Tibial nerve (tissue), 4 donors: ENCODE measurements around the gene FGD2. TPM values are rescaled to one million over a fixed set of nuclear protein-coding genes. Genes with fewer than 3 reads are reported as not detected.

Experiments
- DNase-seq, 2 donors: peaks; one replicate each; pipeline ENCODE4 v3.0.0-alpha.2; 2019; ENCODE audit warnings: low spot score in 2 of 2
- H3K27ac ChIP-seq, 4 donors: fragments of 200-600 bp; sonication (generic) in 3 of 4; one replicate each; pipeline ENCODE4 v1.5.1; 2017 to 2019; ENCODE audit warnings: mild to moderate bottlenecking in 1 of 4
- H3K27me3 ChIP-seq, 2 donors: fragments of 200-600 bp; sonication (generic) in 1 of 2; one replicate each; pipeline versions ENCODE4 v1.5.1 to v1.6.0; 2017 to 2019
- H3K36me3 ChIP-seq, 3 donors: fragments of 200-600 bp; sonication (generic); one replicate each; pipeline ENCODE4 v1.5.1; 2018 to 2019
- H3K4me1 ChIP-seq, 4 donors: fragments of 200-600 bp; sonication (generic) in 3 of 4; one replicate each; pipeline ENCODE4 v1.5.1; 2017 to 2019
- H3K4me3 ChIP-seq, 4 donors: fragments of 200-600 bp; sonication (generic) in 3 of 4; one replicate each; pipeline ENCODE4 v1.5.1; 2017 to 2019; ENCODE audit warnings: mild to moderate bottlenecking in 1 of 4, moderate library complexity in 1 of 4
- H3K9me3 ChIP-seq, 4 donors: fragments of 200-600 bp; sonication (generic) in 3 of 4; one replicate each; pipeline ENCODE4 v1.5.1; 2017 to 2019
- EP300 ChIP-seq, 2 donors: sonication (generic); formaldehyde crosslinking; IDR thresholded peaks; one replicate each; pipeline ENCODE4 v1.6.1; 2017; ENCODE audit warnings: antibody characterized with exemption in 2 of 2, mild to moderate bottlenecking in 1 of 2
- POLR2A ChIP-seq, 2 donors: fragments of 450-650 bp; IDR thresholded peaks; one replicate each; pipeline ENCODE4 v1.6.1; 2017; ENCODE audit warnings: antibody characterized with exemption in 2 of 2, mild to moderate bottlenecking in 2 of 2, moderate library complexity in 2 of 2
- WGBS, 2 donors: methylation state at CpG; one replicate each; pipeline ENCODE4 v1.1.5; 2018; 5-methylcytosine and 5-hydroxymethylcytosine counted together
- total RNA-seq, 4 donors: library from RNA; depleted of rRNA; stranded (reverse); fragments of >200 nt; gene quantifications; one replicate each; pipeline ENCODE4 v1.1.0, GENCODE V29; 2016
- TF ChIP-seq, protein P1 (sequence below), 5 experiments: fragments of 200-600 bp in 3 of 5; fragments of 450-650 bp in 2 of 5; sonication (generic) in 3 of 5; IDR thresholded peaks; one replicate each; pipeline ENCODE4 v1.5.1; 2016 to 2019; ENCODE audit warnings: antibody characterized with exemption in 5 of 5, mild to moderate bottlenecking in 3 of 5, moderate library complexity in 2 of 5

Gene FGD2
- total RNA-seq, 4 donors from 2014 or later = 40.9 to 182 (median 48.5) TPM

DNA sequence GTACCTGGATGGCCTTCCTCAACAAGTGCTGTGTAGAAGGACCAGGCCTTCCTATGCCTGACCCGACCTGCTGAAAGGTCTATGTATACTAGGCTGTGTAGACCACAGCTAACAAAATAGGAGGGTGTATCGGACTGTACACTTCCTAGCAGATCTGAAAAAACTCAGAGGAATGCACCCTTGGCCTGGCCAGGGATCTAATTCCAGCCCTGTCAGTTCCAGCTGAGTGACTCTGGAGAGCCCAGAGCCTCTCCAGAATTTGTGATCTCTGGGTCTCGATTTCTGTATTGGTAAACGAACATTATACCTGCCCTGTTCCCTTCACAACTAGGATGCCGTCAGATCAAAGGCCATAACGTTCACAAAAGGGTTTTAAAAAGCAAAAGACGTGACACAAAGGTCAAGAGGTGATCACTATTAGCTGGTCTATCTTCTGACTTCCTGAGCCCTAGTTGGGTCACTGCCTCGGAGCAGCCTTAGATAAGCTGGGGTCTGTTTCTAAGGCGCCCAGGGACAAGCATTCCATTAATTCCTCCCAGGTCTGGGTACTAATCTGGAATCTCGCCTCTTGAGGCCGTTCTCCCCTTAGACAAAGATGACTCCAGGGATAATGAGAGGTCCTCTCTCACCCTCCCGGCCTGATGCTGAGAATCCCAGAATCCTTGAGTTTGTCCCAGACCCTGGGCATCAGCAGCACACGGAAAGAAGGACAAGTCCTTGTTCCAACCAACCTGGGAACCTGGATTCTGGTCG lies 33.4 kb upstream of the FGD2 start:
- no peaks in the 10 kb centered on the region for H3K9me3 ChIP-seq
- TF ChIP-seq, protein P1, sequence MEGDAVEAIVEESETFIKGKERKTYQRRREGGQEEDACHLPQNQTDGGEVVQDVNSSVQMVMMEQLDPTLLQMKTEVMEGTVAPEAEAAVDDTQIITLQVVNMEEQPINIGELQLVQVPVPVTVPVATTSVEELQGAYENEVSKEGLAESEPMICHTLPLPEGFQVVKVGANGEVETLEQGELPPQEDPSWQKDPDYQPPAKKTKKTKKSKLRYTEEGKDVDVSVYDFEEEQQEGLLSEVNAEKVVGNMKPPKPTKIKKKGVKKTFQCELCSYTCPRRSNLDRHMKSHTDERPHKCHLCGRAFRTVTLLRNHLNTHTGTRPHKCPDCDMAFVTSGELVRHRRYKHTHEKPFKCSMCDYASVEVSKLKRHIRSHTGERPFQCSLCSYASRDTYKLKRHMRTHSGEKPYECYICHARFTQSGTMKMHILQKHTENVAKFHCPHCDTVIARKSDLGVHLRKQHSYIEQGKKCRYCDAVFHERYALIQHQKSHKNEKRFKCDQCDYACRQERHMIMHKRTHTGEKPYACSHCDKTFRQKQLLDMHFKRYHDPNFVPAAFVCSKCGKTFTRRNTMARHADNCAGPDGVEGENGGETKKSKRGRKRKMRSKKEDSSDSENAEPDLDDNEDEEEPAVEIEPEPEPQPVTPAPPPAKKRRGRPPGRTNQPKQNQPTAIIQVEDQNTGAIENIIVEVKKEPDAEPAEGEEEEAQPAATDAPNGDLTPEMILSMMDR (IDR thresholded peaks at IDR 0.05) = no peak
- TF ChIP-seq EP300 (IDR thresholded peaks at IDR 0.05) (no peak), POLR2A (IDR thresholded peaks at IDR 0.05) (no peak)
- H3K27me3 ChIP-seq = no peaks in the 10 kb centered on the region
- no peak for DNase-seq
- peak overlapping the region; percentile 14 to 79 (median 48) for H3K27ac ChIP-seq
- 83% methylated on average over 14 of the region's 14 CpGs for WGBS, 2 donors
- peaks cover 24 to 100% (median 52%) of the 10 kb centered on the region in 3 donors for H3K36me3 ChIP-seq
- peaks cover 0 to 67% (median 4%) of the 10 kb centered on the region in 4 donors for H3K4me1 ChIP-seq
- no peak overlapping the region for H3K4me3 ChIP-seq

DNA sequence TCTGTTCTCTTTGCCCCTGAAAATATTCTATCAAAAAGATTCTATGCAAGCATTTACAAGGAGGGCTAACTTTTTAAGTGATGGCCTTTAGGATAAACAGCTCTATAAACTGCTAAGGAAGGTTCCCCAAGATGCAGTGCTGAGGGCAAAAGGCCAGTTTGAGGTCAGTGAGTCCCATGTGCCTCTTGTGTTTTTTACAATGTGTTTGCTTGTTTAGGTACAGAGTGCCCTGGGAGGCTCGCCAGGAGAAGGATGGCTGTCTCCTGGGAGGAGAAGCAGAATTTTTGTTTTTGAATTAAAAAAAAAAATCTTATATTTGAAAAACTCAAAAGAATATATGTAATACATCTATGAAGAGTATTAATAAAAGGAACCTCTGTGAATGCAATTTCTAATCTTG lies 32.3 kb upstream of the FGD2 start:
- Histone ChIP-seq H3K4me3 (no peak overlapping the region), H3K4me1 (peaks cover 0 to 74% (median 4%) of the 10 kb centered on the region in 4 donors), H3K27me3 (no peaks in the 10 kb centered on the region), H3K27ac (peak overlapping the region in 2 of 4 donors; percentile 75 to 79), H3K9me3 (no peaks in the 10 kb centered on the region), H3K36me3 (peaks cover 24 to 100% (median 53%) of the 10 kb centered on the region in 3 donors)
- no peak for DNase-seq
- WGBS, 2 donors = 47 to 59% methylated on average over 1 of the region's 1 CpG
- no peak for TF ChIP-seq EP300 (IDR thresholded peaks at IDR 0.05)
- no peak for TF ChIP-seq POLR2A (IDR thresholded peaks at IDR 0.05)
- TF ChIP-seq, protein P1 (IDR thresholded peaks at IDR 0.05) = no peak

DNA sequence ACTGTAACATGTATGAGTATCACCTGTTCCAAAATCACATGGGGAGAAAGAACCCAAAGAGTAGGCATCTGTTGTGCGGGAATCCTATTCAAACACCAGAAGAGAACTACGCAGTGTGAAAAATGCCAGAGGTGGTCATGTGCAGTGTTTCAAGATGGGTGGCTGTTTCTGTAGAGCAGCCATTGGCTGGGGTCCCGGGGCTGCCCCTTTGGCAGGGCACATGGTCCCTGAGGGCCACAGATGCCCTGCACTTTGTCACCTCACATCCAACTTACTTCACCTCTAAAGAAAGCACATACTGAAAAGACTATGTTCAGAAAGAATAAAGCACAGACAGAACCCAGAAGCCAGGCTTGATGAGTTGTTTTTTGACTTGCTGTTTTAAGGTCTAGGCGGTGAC lies 31.8 kb upstream of the FGD2 start:
- H3K27ac ChIP-seq = peak overlapping the region in 2 of 4 donors; percentile 50 to 57
- H3K4me1 ChIP-seq = peaks cover 0 to 74% (median 4%) of the 10 kb centered on the region in 4 donors

DNA sequence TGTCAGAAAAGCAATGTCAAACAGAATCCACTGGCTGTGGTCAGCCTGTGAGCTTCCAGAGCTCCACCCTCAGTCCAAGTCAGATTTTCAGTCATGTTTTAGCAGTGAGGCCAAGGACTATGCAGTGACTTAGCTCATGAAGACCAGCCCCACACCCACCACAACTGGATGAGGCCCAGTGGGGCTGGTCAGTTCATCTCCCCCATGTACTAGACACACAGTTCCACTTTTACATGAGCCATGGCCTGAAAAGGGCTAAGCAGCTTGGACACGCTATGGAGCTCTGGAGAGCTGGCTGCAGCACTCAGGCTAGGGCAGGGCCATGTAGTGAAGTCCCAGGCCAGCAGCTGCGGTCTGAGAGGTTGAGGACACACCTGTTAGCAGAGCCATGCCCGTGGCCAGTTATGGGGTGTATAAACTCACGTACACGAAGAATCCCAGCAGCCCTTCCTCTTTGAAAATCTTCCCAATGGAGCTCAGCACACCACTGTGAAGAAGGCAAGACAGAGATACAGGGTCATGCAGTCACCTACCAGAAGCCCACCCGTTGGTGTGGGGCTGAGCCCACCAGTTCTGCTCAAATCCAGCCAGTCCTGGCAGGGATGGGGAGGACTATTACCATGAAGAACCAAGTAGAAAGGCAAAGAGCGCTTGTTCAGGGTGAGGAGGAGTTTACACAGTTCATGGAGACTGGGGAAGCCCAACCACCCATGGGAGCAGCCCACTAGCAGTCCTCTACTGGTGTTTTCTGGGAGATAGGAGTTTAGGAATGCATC lies 30.0 kb upstream of the FGD2 start:
- Histone ChIP-seq H3K4me3 (no peak overlapping the region), H3K4me1 (peaks cover 0 to 73% (median 11%) of the 10 kb centered on the region in 4 donors), H3K36me3 (peaks cover 20 to 84% (median 35%) of the 10 kb centered on the region in 3 donors), H3K27me3 (no peaks in the 10 kb centered on the region), H3K9me3 (no peaks in the 10 kb centered on the region), H3K27ac (peak overlapping the region in 2 of 4 donors; percentile 11 to 57)
- TF ChIP-seq POLR2A (IDR thresholded peaks at IDR 0.05) = no peak
- TF ChIP-seq, protein P1 (IDR thresholded peaks at IDR 0.05) = no peak
- TF ChIP-seq EP300 (IDR thresholded peaks at IDR 0.05) = no peak
- 82 to 97% methylated on average over 6 to 7 of the region's 7 CpGs for WGBS, 2 donors
- DNase-seq = no peak

More for the DNA sequence above, 31.8 kb upstream of the FGD2 start:
- H3K27me3 ChIP-seq = no peaks in the 10 kb centered on the region
- no peak for DNase-seq
- TF ChIP-seq, protein P1 (IDR thresholded peaks at IDR 0.05) = no peak
- TF ChIP-seq EP300 (IDR thresholded peaks at IDR 0.05) = no peak
- TF ChIP-seq POLR2A (IDR thresholded peaks at IDR 0.05) = no peak
- no peaks in the 10 kb centered on the region for H3K9me3 ChIP-seq
- H3K36me3 ChIP-seq = peaks cover 24 to 99% (median 53%) of the 10 kb centered on the region in 3 donors
- no peak overlapping the region for H3K4me3 ChIP-seq
- 89 to 93% methylated on average over 4 of the region's 4 CpGs for WGBS, 2 donors

DNA sequence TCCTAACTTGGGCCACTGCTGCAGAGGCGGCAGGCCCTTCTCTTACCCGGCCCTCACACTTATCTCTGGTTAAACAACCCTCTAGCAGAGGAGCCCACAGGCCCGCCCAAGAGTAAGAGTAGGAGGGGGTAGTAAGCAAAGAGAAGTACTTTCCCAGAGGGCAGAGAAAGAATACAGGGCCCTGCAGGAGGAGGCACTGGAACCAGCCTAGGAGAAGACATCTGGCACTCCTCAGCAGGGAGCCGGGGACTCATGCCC lies 29.5 kb upstream of the FGD2 start:
- Histone ChIP-seq H3K4me1 (peaks cover 0 to 73% (median 12%) of the 10 kb centered on the region in 4 donors), H3K27ac (peak overlapping the region in 2 of 4 donors; percentile 11 to 57), H3K27me3 (no peaks in the 10 kb centered on the region), H3K36me3 (peaks cover 18 to 84% (median 32%) of the 10 kb centered on the region in 3 donors), H3K4me3 (no peak overlapping the region), H3K9me3 (no peaks in the 10 kb centered on the region)
- no peak for DNase-seq
- no peak for TF ChIP-seq POLR2A (IDR thresholded peaks at IDR 0.05)
- TF ChIP-seq, protein P1 (IDR thresholded peaks at IDR 0.05) = no peak
- TF ChIP-seq EP300 (IDR thresholded peaks at IDR 0.05) = no peak
- WGBS, 2 donors = 91% methylated on average over 4 of the region's 4 CpGs
